K562 (cell line): Measurements from ENCODE around the gene APOB. TPM values are rescaled to one million over a fixed set of nuclear protein-coding genes. Genes with fewer than 3 reads are reported as not detected.
A peak's percentile ranks its signal among the peaks of the same experiment; 100 is the strongest.

ENCODE experiments used
- ATAC-seq: fragments of 200-7000 bp; cut with Tn5 transposase; 3 replicates; pipeline ENCODE4 v1.9.1; 2020; ENCODE audit warnings: moderate library complexity
- BruUV-seq: library from RNA; stranded (reverse); fragments of 400-500 nt; replicated peaks from 2 replicates; lab custom pipeline; 2021; lab: Mats Ljungman, UMichigan
- CTCF ChIA-PET: fragments of 300-600 bp; formaldehyde crosslinking; extraction: SDS; loops from one replicate; lab custom pipeline; 2021; ENCODE audit warnings: low intra/inter-chr PET ratio; lab: Yijun Ruan, JAX
- POLR2A ChIA-PET: fragments of 300-600, 350-650 bp; sonication (Branson Sonifier 250); formaldehyde crosslinking; extraction: SDS; loops from one replicate; lab custom pipeline; 2021; ENCODE audit warnings: antibody characterized with exemption, inconsistent platforms; lab: Yijun Ruan, JAX
- DNase-seq, 4 experiments: peaks; one replicate each; pipeline versions ENCODE4 v3.0.0 to v3.0.0-alpha.2; 2011 to 2018; ENCODE audit warnings: low spot score in 3 of 4, mixed read lengths in 3 of 4; ENCODE audit errors: extremely low read depth in 1 of 4
- FAIRE-seq: peaks from 2 replicates; lab custom pipeline; 2011; peaks lifted over from hg19 to GRCh38; lab: Jason Lieb, UNC
- H2AFZ ChIP-seq: 2 replicates; pipeline ENCODE4 v1.6.0; 2011; ENCODE audit warnings: low read depth, low read length, control low read depth, inconsistent platforms
- H3K27ac ChIP-seq: fragments of 200-600 bp; 3 replicates; pipeline ENCODE4 v1.8.0; 2011; ENCODE audit warnings: low read depth, mild to moderate bottlenecking, control low read depth, inconsistent platforms, low read length, moderate library complexity, mixed read lengths; ENCODE audit errors: extremely low read depth
- H3K27me3 ChIP-seq, 2 experiments: fragments of 300-600 bp in 1 of 2; 2 replicates in 1 of 2; 3 replicates in 1 of 2; pipeline versions ENCODE4 v1.6.0 to v1.8.0; 2011; ENCODE audit warnings: inconsistent platforms in 2 of 2, low read length in 2 of 2, mild to moderate bottlenecking in 1 of 2, mixed read lengths in 1 of 2, moderate library complexity in 1 of 2; ENCODE audit not compliant: control insufficient read depth in 2 of 2, insufficient read depth in 2 of 2
- H3K36me3 ChIP-seq: fragments of 300-600 bp; 3 replicates; pipeline ENCODE4 v1.8.0; 2011; ENCODE audit warnings: mild to moderate bottlenecking, low read length, inconsistent platforms; ENCODE audit not compliant: control insufficient read depth, insufficient read depth
- H3K4me1 ChIP-seq, 2 experiments: fragments of 200-600 bp in 1 of 2; replicated peaks in 1 of 2; 2 replicates in 1 of 2; 3 replicates in 1 of 2; pipeline versions ENCODE4 v1.5.1 to v1.8.0; 2011; ENCODE audit warnings: inconsistent platforms in 2 of 2, low read length in 2 of 2, mild to moderate bottlenecking in 1 of 2, mixed read lengths in 1 of 2, moderate library complexity in 1 of 2; ENCODE audit not compliant: control insufficient read depth in 2 of 2, insufficient read depth in 2 of 2
- H3K4me2 ChIP-seq: 2 replicates; pipeline ENCODE4 v1.6.1; 2011; ENCODE audit warnings: low read length, control low read depth, inconsistent platforms, mixed read lengths; ENCODE audit not compliant: insufficient read depth
- H3K4me3 ChIP-seq: fragments of 200-600 bp; sonication (generic), shearing (Covaris generic); 2 replicates; pipeline ENCODE4 v1.5.1; 2016; ENCODE audit warnings: control low read depth, inconsistent platforms
- H3K79me2 ChIP-seq: fragments of 200-600 bp; 3 replicates; pipeline ENCODE4 v1.8.0; 2011; ENCODE audit warnings: low read length, inconsistent platforms; ENCODE audit not compliant: control insufficient read depth, insufficient read depth
- H3K9ac ChIP-seq, 2 experiments: 2 replicates each; pipeline versions ENCODE4 v1.6.0 to v1.6.1; 2011; ENCODE audit warnings: low read depth in 2 of 2, low read length in 2 of 2, control low read depth in 1 of 2, inconsistent platforms in 1 of 2, mild to moderate bottlenecking in 1 of 2, mixed read lengths in 1 of 2; ENCODE audit not compliant: insufficient read depth in 1 of 2
- H3K9me1 ChIP-seq: one replicate; pipeline ENCODE4 v1.6.0; 2011; ENCODE audit warnings: inconsistent platforms, mild to moderate bottlenecking, low read length, moderate library complexity; ENCODE audit not compliant: control insufficient read depth, insufficient read depth
- H3K9me3 ChIP-seq: replicated peaks from 2 replicates; pipeline ENCODE4 v1.5.1; 2011; ENCODE audit warnings: low read depth, low read length, inconsistent platforms; ENCODE audit not compliant: control insufficient read depth, insufficient read depth
- H4K20me1 ChIP-seq: replicated peaks from 2 replicates; pipeline ENCODE4 v1.6.1; 2011; ENCODE audit warnings: low read length, inconsistent platforms, mixed read lengths; ENCODE audit not compliant: control insufficient read depth, insufficient read depth
- CEBPG ChIP-seq, 3 experiments: fragments of 200-800 bp in 1 of 3; sonication (Bioruptor generic) in 1 of 3; sonication (generic) in 1 of 3; formaldehyde crosslinking in 1 of 3; IDR thresholded peaks in 2 of 3; conservative IDR thresholded peaks in 1 of 3; 2 replicates each; pipeline versions ENCODE4 v1.6.1 to v1.8.0; 2016 to 2022; ENCODE audit warnings: missing compliant biosample characterization in 2 of 3, missing genetic modification characterization in 2 of 3, mild to moderate bottlenecking in 1 of 3, missing genetic modification reagents in 1 of 3
- KDM1A ChIP-seq, 2 experiments: fragments of 450-650 bp; IDR thresholded peaks; 2 replicates each; pipeline ENCODE4 v1.6.1; 2016; ENCODE audit warnings: mild to moderate bottlenecking in 2 of 2
- KHSRP ChIP-seq: fragments of 450-650 bp; IDR thresholded peaks from 2 replicates; pipeline ENCODE4 v1.6.1; 2017
- MTF1 ChIP-seq: fragments of 250-450 bp; sonication (Bioruptor Pico); IDR thresholded peaks from 2 replicates; pipeline ENCODE4 v1.9.0; 2021; ENCODE audit warnings: moderate library complexity, mild to moderate bottlenecking, inconsistent platforms, borderline replicate concordance
- ZBTB7A ChIP-seq: IDR thresholded peaks from 2 replicates; pipeline ENCODE4 v1.6.1; 2011; ENCODE audit warnings: low read depth, mild to moderate bottlenecking, low read length, moderate library complexity, borderline replicate concordance; ENCODE audit not compliant: control insufficient read depth
- ZNF79 ChIP-seq: fragments of 250-450 bp; sonication (Bioruptor Pico); IDR thresholded peaks from 2 replicates; pipeline ENCODE4 v1.4.0; 2020; ENCODE audit warnings: low read depth, mild to moderate bottlenecking, moderate library complexity
- WGBS: fragments of 100-300 bp; shearing (Covaris generic); methylation state at CpG from one replicate; pipeline ENCODE4 v1.1.6; 2016; ENCODE audit warnings: low coverage, mixed read lengths; ENCODE audit not compliant: insufficient coverage; ENCODE audit errors: missing lambda C conversion rate; 5-methylcytosine and 5-hydroxymethylcytosine counted together
- in situ Hi-C: fragments of 300-500 bp; cut with MboI; formaldehyde crosslinking; loops from 4 replicates; pipeline ENCODE4 v1.15.0; 2018; ENCODE audit warnings: inconsistent platforms, mixed read lengths
- intact Hi-C: fragments of 100-400 bp; cut with micrococcal nuclease; formaldehyde crosslinking; loops from 2 replicates; pipeline ENCODE4 v1.14.2; 2022
- polyA plus RNA-seq, 8 experiments: library from polyadenylated mRNA; depleted of rRNA in 4 of 8; stranded (reverse) in 5 of 8; unstranded in 3 of 8; fragments of >200 nt; fragmentation: Nextera tagmentation in 2 of 8; fragmentation: Illumina TruSeq in 1 of 8; extraction: Ambion mirVana in 2 of 8; extraction: Trizol in 1 of 8; gene quantifications; 2 replicates each; pipeline versions ENCODE4 v1.2.1 to v1.2.3, GENCODE V29; 2011 to 2014; ENCODE audit warnings: inconsistent platforms in 1 of 8, missing spikeins in 1 of 8
- total RNA-seq, 7 experiments: library from RNA; depleted of rRNA in 6 of 7; stranded (reverse); fragments of >200 nt in 6 of 7; fragmentation: Illumina TruSeq in 2 of 7; extraction: Trizol in 2 of 7; gene quantifications; 2 replicates each; pipeline versions ENCODE4 v1.2.1 to v1.2.3, GENCODE V29; 2011 to 2021; ENCODE audit warnings: low replicate concordance in 1 of 7

APOB gene
- total and polyA plus RNA-seq, 9 of the 15 experiments (the other 6 are each of a cell fraction or from before 2014, with no cell fraction given), result 0.73 TPM; not detected in 8

- Histone ChIP-seq H3K36me3 (no peaks in the 10 kb centered on the region), H3K9me3 (no peaks in the 10 kb centered on the region), H4K20me1 (no peaks in the 10 kb centered on the region), H3K4me2 (no peak overlapping the region), H2AFZ (no peak overlapping the region), H3K27me3 (peaks cover 3 to 22% of the 10 kb centered on the region in 2 experiments; a peak in 3 of 5 replicates)
- ATAC-seq (no peak), DNase-seq (no peak), FAIRE-seq (no peak)
- intact Hi-C loops (no loop called here), in situ Hi-C loops (no loop called here)
- 2% methylated on average over 10 of the region's 10 CpGs for WGBS
- TF ChIP-seq ZBTB7A, result no peak
- peak; percentile 44 to 51; a peak in 3 of 4 replicates for TF ChIP-seq KDM1A (IDR thresholded peaks at IDR 0.05)
- TF ChIP-seq ZNF79 (CRISPR knock-in tag), result no peak
- TF ChIP-seq MTF1 (CRISPR knock-in tag), result no peak
- no peak for TF ChIP-seq KHSRP
- TF ChIP-seq, all 486 proteins: peak for 1
- no peak overlapping the region for H3K9ac ChIP-seq
- no peak overlapping the region for H3K27ac ChIP-seq
- H3K79me2 ChIP-seq, result no peaks in the 10 kb centered on the region
- no TSS peak for BruUV-seq
- POLR2A ChIA-PET, result no interaction called here
- no peaks in the 10 kb centered on the region for H3K4me1 ChIP-seq
- no peak overlapping the region for H3K4me3 ChIP-seq
- no peaks in the 10 kb centered on the region for H3K9me1 ChIP-seq
- CTCF ChIA-PET, result no interaction called here
These were observed 77.7 kb downstream of the APOB start for GRCh38 chr2:20966061-20966595.

DNA sequence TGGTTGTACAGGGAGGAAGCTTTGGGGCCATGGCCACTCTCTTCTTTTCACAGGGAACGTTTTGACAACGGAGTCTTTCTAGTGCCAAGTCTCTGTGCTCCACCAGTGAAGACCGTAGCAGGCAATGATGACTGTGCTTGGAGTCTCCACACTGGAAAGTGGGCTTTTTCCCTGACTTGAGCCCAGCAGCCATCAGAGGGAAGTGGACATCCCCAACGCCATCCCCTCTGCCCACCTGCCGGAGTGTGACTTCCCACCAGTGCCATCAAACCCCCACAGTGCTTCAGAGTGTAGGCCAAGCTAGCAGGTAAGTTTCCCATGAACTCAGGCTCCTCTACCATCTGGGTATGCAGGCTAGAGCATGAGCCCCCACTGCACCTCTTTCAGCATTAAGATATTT lies 78.7 kb downstream of the APOB start:
- H3K27me3 ChIP-seq, result peaks cover 0 to 22% of the 10 kb centered on the region in 2 experiments; a peak in 3 of 5 replicates
- ChIA-PET POLR2A (no interaction called here), CTCF (no interaction called here)
- intact Hi-C loops (no loop called here), in situ Hi-C loops (no loop called here)
- no peak overlapping the region for H3K4me3 ChIP-seq
- no peak for TF ChIP-seq CEBPG (CRISPR knock-in tag; IDR thresholded peaks at IDR 0.05)
- TF ChIP-seq CEBPG (tag; conservative IDR thresholded peaks at IDR 0.05 in 1 of 2, IDR thresholded peaks at IDR 0.05 in 1 of 2), result no peak
- no peaks in the 10 kb centered on the region for H3K79me2 ChIP-seq
- no peak overlapping the region for H3K9ac ChIP-seq
- no peaks in the 10 kb centered on the region for H3K4me1 ChIP-seq
- WGBS, result 0% methylated on average over 4 of the region's 5 CpGs
- H3K9me3 ChIP-seq, result no peaks in the 10 kb centered on the region
- no TSS peak for BruUV-seq
- no peaks in the 10 kb centered on the region for H3K9me1 ChIP-seq
- no peak overlapping the region for H3K4me2 ChIP-seq
- no peaks in the 10 kb centered on the region for H4K20me1 ChIP-seq
- H2AFZ ChIP-seq, result no peak overlapping the region
- FAIRE-seq (no peak), ATAC-seq (no peak), DNase-seq (no peak)
- no peaks in the 10 kb centered on the region for H3K36me3 ChIP-seq
- H3K27ac ChIP-seq, result no peak overlapping the region; the same call in 2 of the 3 replicates
